HG02970 (cell line): ENCODE results near the gene TMEM127.
"Not testable (repeated sequence)": the region's sequence is repeated elsewhere in the genome, so short reads cannot be mapped to it uniquely, and the experiment has no call there.

Source experiments
- ATAC-seq: cut with Tn5 transposase; IDR thresholded peaks from one replicate; pipeline ENCODE4 v1.9.1; 2021; ENCODE audit warnings: mild to moderate bottlenecking, moderate library complexity, moderate number of reproducible peaks; ENCODE audit not compliant: unreplicated experiment, low FRiP score

TMEM127 gene

DNA sequence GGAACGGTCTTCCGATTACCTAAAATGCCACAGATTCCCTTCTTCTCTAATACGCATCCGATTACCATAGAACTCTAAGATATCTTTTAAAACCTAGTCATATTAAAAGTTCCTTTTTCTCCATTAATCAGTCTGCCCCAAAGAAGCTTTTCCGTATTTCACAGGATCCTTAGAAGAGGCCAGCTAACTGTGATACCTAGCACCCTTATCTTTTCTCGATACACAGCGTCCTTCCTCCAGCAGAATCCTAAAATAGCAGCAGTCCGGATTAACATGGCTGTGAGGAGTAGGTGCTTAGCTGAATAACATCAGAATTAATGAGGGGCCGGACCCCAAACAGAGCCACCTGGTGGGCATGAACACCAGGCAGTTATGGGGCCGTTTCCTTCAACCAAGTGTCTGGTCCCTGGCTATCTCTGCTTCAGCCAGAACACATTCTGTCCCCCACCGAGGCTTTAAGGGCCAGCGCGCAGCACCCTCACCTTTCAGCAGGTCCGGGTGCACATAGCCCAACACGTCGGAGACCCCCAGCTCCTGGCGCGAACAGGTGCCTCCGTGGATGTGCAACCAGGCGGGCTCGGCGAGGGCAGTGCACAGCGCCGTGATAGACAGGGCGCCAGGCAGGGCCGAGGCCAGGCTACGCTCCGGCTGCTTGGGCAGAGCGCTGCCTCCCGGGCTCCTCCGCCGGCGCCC, 995 bp downstream of the TMEM127 start:
- no peak for ATAC-seq

- no peak for ATAC-seq
Measured at GRCh38 chr2:96264086-96264485, 1.7 kb downstream of the TMEM127 start.

DNA sequence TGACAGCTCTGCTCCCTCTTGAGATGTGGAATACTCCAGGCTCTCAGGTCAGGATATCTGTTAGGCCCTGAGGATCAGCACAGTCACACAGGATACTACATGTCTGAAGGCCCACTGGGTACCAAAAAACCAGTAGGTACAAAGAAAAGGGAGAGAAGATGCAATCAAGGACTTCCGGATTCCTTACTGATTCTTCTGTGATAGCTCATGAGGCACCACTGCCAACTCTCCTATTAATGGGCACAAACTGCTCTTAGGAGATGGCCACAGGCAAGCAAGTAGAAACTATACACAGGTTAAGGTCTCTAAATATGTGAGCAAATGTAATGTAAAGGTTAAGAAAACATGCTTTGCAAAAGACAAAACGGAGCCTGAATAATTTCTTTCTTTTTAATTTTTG, 3.5 kb downstream of the TMEM127 start:
- ATAC-seq, result no peak

GRCh38 chr2:96261328-96262003, 4.3 kb downstream of the TMEM127 start:
- no peak for ATAC-seq

- no peak for ATAC-seq
Measured at GRCh38 chr2:96260387-96261260, 5.2 kb downstream of the TMEM127 start.

GRCh38 chr2:96259497-96259921, 6.3 kb downstream of the TMEM127 start:
- ATAC-seq, result no peak

- no peak for ATAC-seq
Measured at GRCh38 chr2:96258166-96259022, 7.4 kb downstream of the TMEM127 start.

GRCh38 chr2:96257744-96258143, 8.1 kb downstream of the TMEM127 start:
- not testable (repeated sequence) for ATAC-seq

DNA sequence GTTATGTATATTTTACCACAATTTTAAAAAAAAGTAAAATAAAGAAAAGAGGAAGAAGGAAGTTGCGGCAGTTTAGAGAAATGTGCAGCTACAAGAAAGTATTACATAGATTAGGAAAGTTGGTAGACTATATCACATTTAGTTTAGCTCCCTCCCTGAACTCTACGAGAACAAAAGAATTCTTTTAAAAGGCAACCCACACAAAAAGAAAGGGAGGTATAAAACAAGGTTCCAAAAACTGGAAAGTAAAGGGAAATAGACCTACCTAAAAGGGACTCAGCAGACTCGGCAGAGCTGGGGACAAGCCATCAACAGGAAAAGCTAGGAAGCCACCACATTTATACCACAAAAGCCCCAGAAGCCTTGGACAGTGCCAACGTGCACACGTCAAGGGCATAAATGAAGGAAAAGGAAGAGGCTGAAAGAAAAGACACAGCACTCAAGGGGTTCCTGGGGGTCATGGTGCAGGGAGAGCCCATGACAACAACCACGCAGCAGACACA, 9.1 kb downstream of the TMEM127 start:
- no peak for ATAC-seq

DNA sequence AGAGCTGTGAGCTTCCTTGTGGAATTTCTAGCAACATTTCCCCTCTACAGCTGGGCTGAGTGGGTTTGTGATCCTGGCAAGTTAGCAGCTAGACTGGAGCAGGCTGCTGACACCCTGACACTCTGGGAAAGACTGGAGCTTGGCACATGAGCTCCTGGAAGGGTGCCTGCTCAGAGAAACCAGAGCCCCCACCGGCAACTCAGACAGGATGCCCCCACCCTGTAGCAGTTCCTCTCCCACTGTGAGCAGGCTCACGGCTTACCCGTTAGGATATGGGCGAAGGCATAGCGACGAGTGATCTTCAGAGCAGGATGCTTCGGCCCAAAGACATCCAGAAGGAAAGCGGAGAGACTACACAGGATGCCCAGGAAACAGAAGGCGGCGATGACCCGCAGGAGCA, 11.2 kb downstream of the TMEM127 start:
- ATAC-seq, result no peak

DNA sequence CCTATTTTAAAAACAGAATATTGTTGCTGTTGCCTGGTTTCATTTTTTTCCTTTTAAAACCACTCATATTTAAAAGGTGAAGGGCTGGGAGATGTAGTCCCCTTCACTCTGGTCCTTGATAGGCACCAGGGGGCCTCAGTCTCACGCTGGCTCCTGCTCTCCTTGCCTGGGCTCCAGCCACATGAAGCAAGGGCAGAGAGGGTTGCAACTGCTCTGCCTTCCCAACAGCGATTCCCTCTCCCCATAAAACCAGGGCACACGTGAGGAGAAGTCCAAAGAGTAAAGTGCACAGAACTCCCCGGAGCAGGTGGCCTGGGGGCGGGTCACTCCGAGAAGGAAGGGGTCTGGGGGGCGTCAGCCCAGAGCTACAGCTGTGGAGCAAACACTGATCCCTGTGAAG, 12.8 kb downstream of the TMEM127 start:
- ATAC-seq, result no peak

DNA sequence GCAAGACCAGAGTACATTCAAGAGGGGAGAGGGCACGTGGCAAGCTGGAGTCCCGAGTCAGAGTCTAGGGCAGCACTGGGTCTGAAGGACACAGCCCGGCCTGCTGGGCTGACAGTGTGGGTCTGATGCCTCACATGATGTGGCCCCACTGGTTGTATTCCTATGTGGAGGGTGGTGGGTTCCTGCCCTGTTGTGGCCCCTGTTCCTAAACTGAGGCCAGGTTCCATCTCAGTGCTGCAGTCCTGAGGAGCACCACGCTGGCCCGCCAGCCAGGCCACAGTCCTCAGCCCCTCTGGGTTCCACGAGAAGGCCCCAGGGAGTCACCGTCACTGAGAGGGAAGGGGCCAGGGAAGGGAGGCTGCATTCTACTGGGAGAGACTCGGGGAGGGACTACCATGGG, 13.3 kb downstream of the TMEM127 start:
- ATAC-seq, result no peak

GRCh38 chr2:96251721-96252292, 14.0 kb downstream of the TMEM127 start:
- no peak for ATAC-seq

DNA sequence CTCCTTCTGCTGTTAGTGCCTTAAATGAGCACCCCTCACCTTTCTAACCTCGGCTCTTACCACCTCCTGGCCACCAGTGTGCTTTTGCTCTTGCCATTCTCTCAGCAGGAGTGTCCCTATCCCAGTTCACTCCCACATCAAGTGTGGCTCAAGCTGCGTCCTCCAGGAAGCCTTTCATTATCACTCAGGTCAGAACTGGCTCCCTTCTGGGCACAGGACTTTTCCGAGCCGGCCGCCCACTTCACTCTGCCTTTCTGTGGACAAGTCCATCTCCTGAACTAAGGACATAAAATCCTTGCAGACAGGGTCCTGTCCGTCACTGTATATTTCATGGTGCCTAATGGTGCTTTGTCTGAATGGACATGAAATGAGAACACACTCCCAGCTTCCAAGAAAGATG, 15.6 kb downstream of the TMEM127 start:
- no peak for ATAC-seq

GRCh38 chr2:96249654-96250053, 16.1 kb downstream of the TMEM127 start:
- ATAC-seq, result no peak

- ATAC-seq, result no peak
Measured at GRCh38 chr2:96248624-96249023, 17.2 kb downstream of the TMEM127 start.

DNA sequence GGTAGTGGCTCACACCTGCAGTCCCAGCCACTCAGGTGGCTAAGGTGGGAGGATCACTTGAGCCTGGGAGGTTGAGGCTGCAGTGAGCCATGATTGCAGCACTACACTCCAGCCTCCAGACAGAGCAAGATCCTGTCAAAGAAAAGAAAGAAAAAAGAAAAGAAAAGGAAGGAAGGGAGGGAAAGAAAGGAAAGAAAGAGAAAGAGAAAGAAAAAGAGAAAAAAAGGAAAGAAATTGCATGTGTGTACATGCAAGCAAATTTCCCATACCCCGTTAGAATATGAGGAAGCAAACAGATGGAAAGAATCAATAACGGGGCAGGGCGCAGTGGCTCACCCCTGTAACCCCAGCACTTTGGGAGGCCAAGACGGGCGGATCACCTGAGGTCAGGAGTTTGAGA, 17.9 kb downstream of the TMEM127 start:
- ATAC-seq, result no peak

DNA sequence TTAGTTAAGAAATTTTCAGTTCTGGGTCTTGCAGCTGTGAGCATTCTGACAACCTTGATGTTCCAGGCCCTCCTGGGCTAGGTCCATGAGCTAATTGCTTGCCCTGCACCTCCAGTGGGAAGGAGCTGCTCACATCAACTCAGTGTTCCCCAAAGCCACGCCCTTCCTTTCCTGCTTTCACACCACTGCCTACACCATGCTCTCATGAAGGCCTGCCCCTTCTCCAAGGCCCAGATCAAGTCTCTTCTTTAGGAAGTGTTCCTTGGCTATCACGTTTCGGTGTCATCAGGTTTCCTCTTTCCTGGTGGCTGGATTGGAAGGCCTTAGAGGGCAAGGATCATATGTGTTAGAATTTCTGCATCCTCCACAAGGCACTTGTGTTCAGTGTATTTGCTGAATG, 18.8 kb downstream of the TMEM127 start:
- ATAC-seq, result no peak

- no peak for ATAC-seq
Measured at GRCh38 chr2:96245609-96246390, 20.0 kb downstream of the TMEM127 start.
